Activated T-helper 1 cell treated with anti-CD3 and anti-CD28 coated beads, Interleukin-12 subunit alpha, Interleukin-12 subunit beta, Interleukin-2, Interleukin-4 antibody, amounts not matched to agents 30 ng/mL and 10 ng/mL and 1 ng/mL, durations not matched to agents 14 hours and 24 hours and 36 hours (primary cell): ENCODE measurements around the gene PATJ. TPM values are rescaled to one million over a fixed set of nuclear protein-coding genes. Genes with fewer than 3 reads are reported as not detected.
"Not testable (repeated sequence)": the region's sequence is repeated elsewhere in the genome, so short reads cannot be mapped to it uniquely, and the experiment has no call there.

Experiments
- DNase-seq: peaks from one replicate; pipeline ENCODE4 v3.0.0; 2021; ENCODE audit warnings: low spot score
- H3K27ac Mint-ChIP-seq: one replicate; pipeline ENCODE4 v1.8.0; 2021; ENCODE audit warnings: mild to moderate bottlenecking, mixed read lengths
- H3K27me3 Mint-ChIP-seq: one replicate; pipeline ENCODE4 v1.8.0; 2022; ENCODE audit warnings: mild to moderate bottlenecking, moderate library complexity, mixed read lengths; ENCODE audit not compliant: insufficient read depth
- H3K36me3 Mint-ChIP-seq: one replicate; pipeline ENCODE4 v1.8.0; 2021; ENCODE audit warnings: low read depth, mixed read lengths
- H3K4me1 Mint-ChIP-seq: one replicate; pipeline ENCODE4 v1.8.0; 2021; ENCODE audit warnings: low read depth, mixed read lengths
- H3K4me3 Mint-ChIP-seq: one replicate; pipeline ENCODE4 v1.8.0; 2021; ENCODE audit warnings: mild to moderate bottlenecking, moderate library complexity, mixed read lengths
- H3K9me3 Mint-ChIP-seq: one replicate; pipeline ENCODE4 v1.8.0; 2021; ENCODE audit warnings: mixed read lengths
- intact Hi-C: fragments of 100-400 bp; cut with micrococcal nuclease; formaldehyde crosslinking; loops from one replicate; pipeline ENCODE4 v1.15.1; 2024
- total RNA-seq: library from RNA; stranded (reverse); gene quantifications from 2 replicates; pipeline ENCODE4 v1.2.3, GENCODE V29; 2022

PATJ gene
- total RNA-seq, 1 donor from 2014 or later, result 5.1 TPM

DNA sequence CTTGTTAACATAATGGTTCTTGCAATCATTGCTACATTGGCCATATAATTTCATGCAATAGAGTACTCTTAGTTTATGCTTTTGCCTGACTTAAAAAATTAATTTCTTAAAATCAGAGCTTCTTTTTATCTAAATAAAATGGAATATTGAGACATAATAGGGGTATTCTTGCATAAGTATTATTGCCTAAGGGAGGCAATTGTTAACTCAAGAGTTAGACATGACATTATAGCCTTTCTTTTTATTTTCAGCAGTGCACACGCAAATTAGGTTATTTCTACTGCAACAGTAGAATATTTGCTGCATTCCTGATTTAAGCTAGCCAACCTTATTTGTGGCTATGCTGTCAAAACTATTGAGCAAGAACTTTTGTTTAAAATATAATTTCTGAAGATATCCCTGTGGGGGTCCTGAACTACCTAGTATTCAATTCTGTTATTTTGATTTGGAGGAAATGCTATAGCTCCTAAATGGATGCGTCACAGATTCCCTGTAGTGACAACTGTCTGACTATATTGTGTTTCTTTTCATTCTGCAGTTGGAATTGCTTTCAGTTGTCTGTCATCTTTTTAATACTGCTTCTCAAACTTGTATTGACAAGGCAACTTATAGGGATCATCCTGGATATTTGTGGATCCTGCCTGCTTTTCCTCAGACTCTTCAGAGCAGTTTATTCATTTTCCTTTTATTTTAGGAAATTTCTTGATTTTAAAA lies 211.0 kb downstream of the PATJ start:
- DNase-seq, result no peak
- no peaks in the 10 kb centered on the region for H3K4me1 Mint-ChIP-seq
- no peaks in the 10 kb centered on the region for H3K36me3 Mint-ChIP-seq
- no peaks in the 10 kb centered on the region for H3K9me3 Mint-ChIP-seq
- intact Hi-C loops, result no loop called here
- H3K27ac Mint-ChIP-seq, result no peak overlapping the region
- no peaks in the 10 kb centered on the region for H3K27me3 Mint-ChIP-seq
- no peak overlapping the region for H3K4me3 Mint-ChIP-seq

DNA sequence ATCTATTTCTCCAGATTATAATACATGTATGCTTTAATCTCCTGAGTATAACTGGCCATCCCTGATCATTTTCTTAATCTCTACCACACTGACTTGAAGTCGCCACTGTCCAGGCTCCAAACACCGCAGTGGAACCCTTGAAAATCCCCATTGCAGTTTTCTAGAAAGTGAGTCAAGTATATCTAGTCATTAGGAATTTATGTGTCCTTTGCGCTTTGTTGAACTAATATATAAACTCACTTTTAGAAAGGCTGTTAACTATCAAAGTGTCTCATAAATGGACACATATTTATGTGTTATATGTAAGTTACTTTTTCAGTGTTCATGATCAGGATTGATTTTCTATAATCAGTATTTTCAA lies 211.5 kb downstream of the PATJ start:
- H3K36me3 Mint-ChIP-seq, result no peaks in the 10 kb centered on the region
- no peak overlapping the region for H3K27ac Mint-ChIP-seq
- no peaks in the 10 kb centered on the region for H3K4me1 Mint-ChIP-seq
- no peak for DNase-seq
- intact Hi-C loops, result no loop called here
- H3K4me3 Mint-ChIP-seq, result no peak overlapping the region
- no peaks in the 10 kb centered on the region for H3K9me3 Mint-ChIP-seq
- no peaks in the 10 kb centered on the region for H3K27me3 Mint-ChIP-seq

DNA sequence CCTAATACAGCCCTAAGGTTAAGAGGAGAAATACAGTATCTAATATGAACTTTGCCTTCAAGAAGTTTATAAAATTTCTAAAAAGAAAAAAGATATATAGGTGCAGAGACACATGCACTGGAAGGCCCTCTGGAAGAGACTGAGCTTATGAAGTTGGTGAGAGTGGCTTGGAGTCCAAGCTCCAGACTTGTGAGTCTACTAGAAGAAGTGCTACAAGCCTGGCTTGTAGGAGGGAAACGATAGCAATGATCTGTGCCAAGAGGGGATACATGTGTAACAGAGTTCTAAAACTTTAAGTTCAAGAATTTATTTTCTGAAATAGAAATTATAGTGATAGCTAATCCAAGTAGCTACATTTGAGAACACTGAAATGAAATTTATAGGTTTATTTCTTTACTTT lies 213.0 kb downstream of the PATJ start:
- no peak for DNase-seq
- no peaks in the 10 kb centered on the region for H3K4me1 Mint-ChIP-seq
- H3K36me3 Mint-ChIP-seq, result no peaks in the 10 kb centered on the region
- no peaks in the 10 kb centered on the region for H3K9me3 Mint-ChIP-seq
- intact Hi-C loops, result no loop called here
- H3K27ac Mint-ChIP-seq, result no peak overlapping the region
- no peaks in the 10 kb centered on the region for H3K27me3 Mint-ChIP-seq
- H3K4me3 Mint-ChIP-seq, result no peak overlapping the region

DNA sequence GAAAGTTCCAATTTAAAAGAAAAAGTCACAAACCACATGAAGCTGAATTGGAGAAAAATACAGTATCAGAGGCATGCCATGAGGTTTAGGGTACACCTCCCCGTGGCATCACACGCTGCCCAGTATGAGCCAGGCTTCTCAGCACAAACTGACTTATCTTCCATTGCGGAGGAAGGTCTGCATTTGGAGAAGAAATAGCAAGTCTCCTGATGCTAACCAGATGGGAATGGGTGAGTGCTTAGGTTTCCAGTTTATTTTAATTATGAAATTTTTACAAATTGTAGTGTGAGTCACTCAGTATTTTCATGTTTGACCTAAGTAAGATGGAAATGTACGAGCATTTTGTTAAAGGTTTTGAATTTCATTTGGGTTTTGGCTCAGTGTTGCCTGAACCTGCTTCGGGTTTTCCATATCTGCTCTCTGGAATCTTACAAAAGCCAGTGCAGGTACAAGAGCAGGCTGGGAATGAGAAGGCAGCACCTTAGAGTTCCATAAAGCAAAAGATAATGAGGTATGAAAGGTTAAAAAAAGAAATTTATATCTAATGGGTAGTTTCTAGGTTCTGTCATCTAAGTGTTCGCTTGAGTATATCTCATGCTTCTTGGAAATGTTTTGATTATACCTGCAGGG lies 213.9 kb downstream of the PATJ start:
- Mint-ChIP-seq H3K27me3 (no peaks in the 10 kb centered on the region), H3K36me3 (no peaks in the 10 kb centered on the region), H3K27ac (no peak overlapping the region), H3K4me1 (no peaks in the 10 kb centered on the region), H3K9me3 (no peaks in the 10 kb centered on the region), H3K4me3 (no peak overlapping the region)
- intact Hi-C loops, result no loop called here
- DNase-seq, result no peak

DNA sequence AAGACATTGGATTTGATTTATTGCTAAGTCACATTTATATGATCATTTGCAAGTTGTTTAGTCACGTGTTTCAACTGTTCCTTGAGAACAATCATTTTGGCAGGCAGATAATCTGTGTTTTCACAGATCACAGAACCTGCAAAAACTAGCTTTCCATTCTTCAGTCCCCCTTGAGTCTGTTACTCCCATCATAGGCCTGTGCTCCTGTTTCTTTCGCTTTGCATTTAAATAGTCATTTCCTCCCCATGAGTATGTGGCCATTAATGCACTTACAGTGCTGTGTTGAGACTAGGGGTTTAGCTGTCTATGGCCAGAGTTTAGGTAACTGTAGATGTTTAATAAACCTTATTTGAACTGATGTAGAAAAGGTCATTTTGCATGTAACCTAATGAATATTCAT lies 214.5 kb downstream of the PATJ start:
- no peaks in the 10 kb centered on the region for H3K4me1 Mint-ChIP-seq
- H3K9me3 Mint-ChIP-seq, result no peaks in the 10 kb centered on the region
- no peaks in the 10 kb centered on the region for H3K36me3 Mint-ChIP-seq
- H3K4me3 Mint-ChIP-seq, result no peak overlapping the region
- H3K27me3 Mint-ChIP-seq, result no peaks in the 10 kb centered on the region
- DNase-seq, result no peak
- intact Hi-C loops, result no loop called here
- no peak overlapping the region for H3K27ac Mint-ChIP-seq

DNA sequence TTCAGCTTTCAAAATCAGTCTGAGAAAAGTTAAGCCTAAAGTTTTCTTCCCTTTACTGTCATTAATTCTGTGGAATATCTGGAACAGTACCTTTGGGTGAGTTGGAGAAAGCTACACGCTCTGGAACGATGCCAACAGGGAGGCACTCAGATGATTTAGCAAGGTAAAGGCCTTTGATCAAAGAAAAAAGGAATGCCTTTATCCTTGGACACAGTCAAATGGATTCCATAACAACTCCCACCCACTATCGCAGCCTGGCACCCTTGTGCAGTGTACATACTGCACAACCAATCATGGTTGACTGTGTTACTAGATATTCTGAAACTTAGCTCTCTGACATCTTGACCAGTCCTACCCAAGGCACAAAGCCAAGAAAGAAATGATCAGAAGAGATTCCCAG lies 218.7 kb downstream of the PATJ start:
- no peaks in the 10 kb centered on the region for H3K36me3 Mint-ChIP-seq

DNA sequence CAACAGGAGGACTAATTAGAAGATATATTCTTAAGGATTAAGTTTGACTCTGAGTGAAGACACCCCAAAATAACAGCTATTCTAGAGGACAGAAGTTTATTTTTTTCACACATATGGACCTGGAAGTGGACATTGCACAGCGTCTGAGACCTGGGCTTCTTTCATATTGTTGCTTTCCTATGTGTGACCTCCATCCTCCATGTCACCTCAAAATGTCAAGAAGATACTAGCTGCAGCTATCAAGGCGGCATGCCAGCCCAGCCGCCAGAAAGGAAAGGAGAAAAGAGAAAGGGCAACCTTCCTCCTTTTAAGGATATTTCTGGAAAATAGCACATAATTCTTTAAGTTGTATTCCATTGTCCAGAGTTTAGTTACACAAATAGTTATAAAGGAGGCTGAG lies 220.4 kb downstream of the PATJ start:
- Mint-ChIP-seq H3K4me1 (no peaks in the 10 kb centered on the region), H3K4me3 (no peak overlapping the region), H3K27ac (no peak overlapping the region), H3K27me3 (no peaks in the 10 kb centered on the region), H3K36me3 (no peaks in the 10 kb centered on the region), H3K9me3 (no peaks in the 10 kb centered on the region)
- intact Hi-C loops, result no loop called here
- DNase-seq, result no peak

More for the DNA sequence above, 218.7 kb downstream of the PATJ start:
- Mint-ChIP-seq H3K27me3 (no peaks in the 10 kb centered on the region), H3K9me3 (no peaks in the 10 kb centered on the region), H3K4me1 (no peaks in the 10 kb centered on the region), H3K4me3 (no peak overlapping the region), H3K27ac (no peak overlapping the region)
- intact Hi-C loops, result no loop called here
- DNase-seq, result no peak

DNA sequence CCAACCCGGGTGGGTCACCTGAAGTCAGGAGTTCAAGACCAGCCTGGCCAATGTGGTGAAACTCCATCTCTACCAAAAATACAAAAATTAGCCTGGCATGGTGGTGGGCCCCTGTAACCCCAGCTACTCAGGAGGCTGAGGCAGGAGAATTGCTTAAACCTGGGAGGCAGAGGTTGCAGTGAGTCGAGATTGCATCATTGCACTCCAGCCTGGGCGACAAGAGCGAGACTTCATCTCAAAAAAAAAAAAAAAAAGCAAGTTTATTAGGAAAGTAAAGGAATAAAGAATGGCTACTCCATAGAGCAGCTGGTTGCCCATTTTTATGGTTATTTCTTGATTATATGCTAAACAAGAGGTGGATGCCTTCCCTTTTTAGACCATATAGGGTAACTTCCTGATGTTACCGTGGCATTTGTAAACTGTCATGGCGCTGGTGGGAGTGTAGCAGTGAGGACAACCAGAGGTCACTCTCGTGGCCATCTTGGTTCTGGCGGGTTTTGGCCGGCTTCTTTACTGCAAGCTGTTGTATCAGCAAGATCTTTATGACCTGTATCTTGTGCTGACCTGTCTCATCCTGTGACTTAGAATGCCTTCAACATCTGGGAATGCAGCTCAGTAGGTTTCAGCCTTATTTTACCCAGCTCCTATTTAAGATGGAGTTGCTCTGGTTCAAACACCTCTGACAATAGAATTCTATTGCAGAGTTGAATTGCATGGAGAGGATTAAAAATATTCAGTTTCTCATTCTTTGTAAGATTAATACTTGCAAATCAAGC lies 224.4 kb downstream of the PATJ start:
- H3K4me1 Mint-ChIP-seq, H3K4me3 Mint-ChIP-seq, H3K27me3 Mint-ChIP-seq, DNase-seq, H3K27ac Mint-ChIP-seq, H3K9me3 Mint-ChIP-seq, H3K36me3 Mint-ChIP-seq, intact Hi-C loops: not testable (repeated sequence)

DNA sequence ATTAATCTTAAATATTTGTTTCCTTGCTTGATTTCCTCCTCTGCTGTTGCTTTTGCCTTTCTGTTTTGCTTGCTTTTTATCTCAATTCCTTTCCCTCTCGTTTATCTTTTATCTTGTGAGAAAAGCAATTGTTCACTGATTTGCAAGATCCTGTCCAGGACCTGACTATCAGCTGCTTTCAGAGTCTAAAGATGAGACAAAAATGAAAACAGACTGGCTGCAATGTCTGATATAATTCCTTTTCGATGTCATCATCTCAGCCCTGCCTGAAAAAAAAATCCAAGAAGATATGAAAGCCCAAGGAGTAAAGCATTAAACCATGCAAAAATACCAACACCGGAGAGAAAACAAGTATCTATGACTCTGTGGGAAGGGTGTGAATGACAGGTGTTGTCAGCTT lies 225.5 kb downstream of the PATJ start:
- intact Hi-C loops, result no loop called here
- H3K9me3 Mint-ChIP-seq, result no peaks in the 10 kb centered on the region

DNA sequence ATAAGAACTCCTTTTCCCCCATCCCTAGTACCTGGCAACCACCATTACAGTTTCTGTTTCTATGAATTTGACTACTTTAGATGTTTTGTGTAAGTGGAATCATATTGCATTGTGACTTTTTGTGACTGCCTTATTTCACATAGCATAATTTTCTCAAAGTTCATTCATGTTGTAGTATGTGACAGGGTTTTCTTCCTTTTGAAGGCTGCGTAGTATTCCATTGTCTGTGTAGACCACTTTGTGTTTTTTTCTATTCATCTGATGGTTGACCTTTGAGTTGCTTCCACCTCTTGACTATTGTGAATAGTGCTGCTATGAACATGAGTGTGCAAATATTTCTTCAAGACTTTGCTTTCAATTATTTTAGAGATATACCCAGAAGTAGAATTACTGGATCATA lies 226.6 kb downstream of the PATJ start:
- no peak for DNase-seq
- intact Hi-C loops, result no loop called here
- Mint-ChIP-seq H3K4me3 (no peak overlapping the region), H3K27me3 (no peaks in the 10 kb centered on the region), H3K9me3 (no peaks in the 10 kb centered on the region), H3K27ac (no peak overlapping the region), H3K36me3 (no peaks in the 10 kb centered on the region), H3K4me1 (no peaks in the 10 kb centered on the region)

More for the DNA sequence above, 225.5 kb downstream of the PATJ start:
- H3K27ac Mint-ChIP-seq, result no peak overlapping the region
- H3K36me3 Mint-ChIP-seq, result no peaks in the 10 kb centered on the region
- no peak for DNase-seq
- H3K27me3 Mint-ChIP-seq, result no peaks in the 10 kb centered on the region
- H3K4me1 Mint-ChIP-seq, result no peaks in the 10 kb centered on the region
- H3K4me3 Mint-ChIP-seq, result no peak overlapping the region

DNA sequence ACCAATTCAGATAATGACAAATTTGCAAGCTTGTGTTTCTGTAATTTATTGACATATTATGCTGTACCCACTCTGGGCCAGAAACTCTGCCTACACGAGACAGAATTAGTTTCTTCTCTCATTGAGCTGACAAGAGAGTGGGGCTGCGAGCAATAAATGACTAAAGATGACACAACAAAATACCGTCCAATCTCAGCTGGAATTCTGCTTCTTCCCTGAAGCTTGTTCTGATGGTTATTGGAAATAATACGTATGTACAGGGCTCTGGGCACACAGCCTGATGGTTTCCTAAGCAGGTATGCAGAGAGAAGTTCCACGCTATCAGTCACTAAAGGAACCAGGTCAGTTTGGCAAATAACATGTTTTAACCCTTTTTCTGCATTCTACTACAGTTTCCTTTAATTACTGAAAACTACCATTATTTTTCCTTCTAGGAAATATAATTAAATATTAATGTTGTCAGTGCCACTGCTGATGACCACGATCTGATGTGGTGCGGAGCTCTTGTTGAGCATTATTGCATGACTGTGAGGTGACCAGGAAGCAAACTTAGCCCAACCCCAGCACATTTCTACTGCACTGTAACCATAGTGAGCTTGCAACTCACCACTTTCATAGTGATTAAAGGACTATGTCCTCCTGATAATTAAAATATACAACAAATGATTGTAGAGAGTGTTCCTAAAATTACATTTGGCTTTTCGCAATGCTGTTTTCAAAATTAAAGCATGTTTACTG lies 231.0 kb downstream of the PATJ start:
- DNase-seq, result no peak
- Mint-ChIP-seq H3K9me3 (no peaks in the 10 kb centered on the region), H3K36me3 (no peaks in the 10 kb centered on the region), H3K27me3 (no peaks in the 10 kb centered on the region), H3K27ac (no peak overlapping the region), H3K4me3 (no peak overlapping the region), H3K4me1 (no peaks in the 10 kb centered on the region)
- intact Hi-C loops, result no loop called here

DNA sequence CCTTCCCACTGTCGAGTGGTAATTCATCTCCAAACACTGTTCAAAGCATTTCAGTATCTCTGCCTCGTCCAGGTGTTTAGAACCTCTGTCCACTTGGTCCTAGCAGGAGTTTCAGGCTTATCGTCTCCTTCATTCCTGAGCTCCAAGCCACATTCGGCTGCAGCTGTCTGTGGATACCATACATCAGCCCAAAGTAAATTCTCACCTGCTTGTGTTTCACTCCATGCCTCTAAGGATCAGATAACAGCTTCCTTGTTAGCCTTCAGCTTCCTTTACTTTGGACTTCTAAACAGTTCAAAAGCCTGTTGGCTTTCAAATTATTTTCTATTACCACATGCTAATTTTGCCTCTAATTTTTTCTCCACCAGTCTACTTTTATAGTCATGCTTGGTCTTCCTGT lies 233.4 kb downstream of the PATJ start:
- H3K27ac Mint-ChIP-seq, result no peak overlapping the region
- no peak for DNase-seq
- H3K27me3 Mint-ChIP-seq, result no peaks in the 10 kb centered on the region
- H3K4me3 Mint-ChIP-seq, result no peak overlapping the region
- H3K36me3 Mint-ChIP-seq, result no peaks in the 10 kb centered on the region
- no peaks in the 10 kb centered on the region for H3K9me3 Mint-ChIP-seq
- intact Hi-C loops, result no loop called here
- peaks cover 3% of the 10 kb centered on the region for H3K4me1 Mint-ChIP-seq

DNA sequence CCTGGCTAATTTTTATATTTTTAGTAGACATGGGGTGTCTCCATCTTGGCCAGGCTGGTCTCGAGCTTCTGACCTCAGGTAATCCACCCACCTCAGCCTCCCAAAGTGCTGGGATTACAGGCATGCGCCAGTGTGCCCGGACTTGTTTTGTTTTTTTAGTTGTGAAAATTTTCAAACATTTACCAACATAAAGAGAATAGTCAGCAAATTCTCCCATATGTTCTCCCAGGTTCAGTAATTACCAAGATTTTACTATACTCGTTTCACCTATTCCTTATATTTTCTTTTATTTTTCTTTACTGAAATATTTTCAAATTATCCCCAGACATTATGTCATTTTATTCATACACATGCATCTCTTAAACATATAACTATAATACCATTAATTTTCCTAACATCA lies 234.3 kb downstream of the PATJ start:
- Mint-ChIP-seq H3K4me3 (no peak overlapping the region), H3K27ac (no peak overlapping the region), H3K36me3 (no peaks in the 10 kb centered on the region), H3K9me3 (no peaks in the 10 kb centered on the region), H3K27me3 (no peaks in the 10 kb centered on the region), H3K4me1 (peaks cover 8% of the 10 kb centered on the region)
- intact Hi-C loops, result no loop called here
- no peak for DNase-seq
